Liver (tissue), 9 donors: ENCODE measurements around the gene MANSC1. TPM values are rescaled to one million over a fixed set of nuclear protein-coding genes. Genes with fewer than 3 reads are reported as not detected.

Source experiments
- DNase-seq: peaks from one replicate; pipeline ENCODE4 v3.0.0-alpha.2; 2017; ENCODE audit warnings: low spot score
- H3K27ac ChIP-seq, 2 donors: one replicate each; pipeline ENCODE4 v1.7.0; 2013; ENCODE audit warnings: inconsistent platforms in 2 of 2, low read length in 2 of 2, control low read depth in 1 of 2, low read depth in 1 of 2, mild to moderate bottlenecking in 1 of 2
- H3K27me3 ChIP-seq, 4 donors: one replicate each; pipeline versions ENCODE4 v1.6.1 to v1.7.0; 2013; ENCODE audit warnings: low read length in 3 of 4, inconsistent platforms in 1 of 4, mild to moderate bottlenecking in 1 of 4, moderate library complexity in 1 of 4; ENCODE audit not compliant: control insufficient read depth in 4 of 4, insufficient read depth in 4 of 4
- H3K36me3 ChIP-seq, 4 donors: one replicate each; pipeline versions ENCODE4 v1.6.1 to v1.7.0; 2013; ENCODE audit warnings: low read length in 3 of 4, mild to moderate bottlenecking in 3 of 4, low read depth in 1 of 4, moderate library complexity in 1 of 4; ENCODE audit not compliant: control insufficient read depth in 4 of 4, insufficient read depth in 3 of 4
- H3K4me1 ChIP-seq, 4 donors: one replicate each; pipeline versions ENCODE4 v1.6.1 to v1.7.0; 2013; ENCODE audit warnings: low read length in 3 of 4, mild to moderate bottlenecking in 3 of 4, moderate library complexity in 1 of 4; ENCODE audit not compliant: control insufficient read depth in 4 of 4, insufficient read depth in 4 of 4
- H3K4me3 ChIP-seq, 3 donors: one replicate each; pipeline versions ENCODE4 v1.6.1 to v1.7.0; 2013; ENCODE audit warnings: low read length in 3 of 3, control low read depth in 1 of 3, low read depth in 1 of 3, mild to moderate bottlenecking in 1 of 3
- H3K9ac ChIP-seq, 2 donors: one replicate each; pipeline ENCODE4 v1.7.0; 2013; ENCODE audit warnings: low read length in 2 of 2, mild to moderate bottlenecking in 2 of 2, moderate library complexity in 2 of 2, control low read depth in 1 of 2, low read depth in 1 of 2
- H3K9me3 ChIP-seq, 4 donors: one replicate each; pipeline versions ENCODE4 v1.6.1 to v1.7.0; 2013; ENCODE audit warnings: low read length in 3 of 4; ENCODE audit not compliant: control insufficient read depth in 4 of 4
- ATF3 ChIP-seq: IDR thresholded peaks from 2 replicates; pipeline ENCODE4 v1.6.1; 2016; ENCODE audit warnings: antibody characterized with exemption
- CTCF ChIP-seq: fragments of 150-350 bp; IDR thresholded peaks from 2 replicates; pipeline ENCODE4 v1.5.1; 2017; ENCODE audit warnings: improper control_type of control experiment, low read depth, low read length; ENCODE audit not compliant: missing input control
- EGR1 ChIP-seq, 2 donors: IDR thresholded peaks; 2 replicates each; pipeline ENCODE4 v1.6.1; 2016 to 2018; ENCODE audit warnings: antibody characterized with exemption in 2 of 2, low read depth in 2 of 2
- FOXA1 ChIP-seq: IDR thresholded peaks from 2 replicates; pipeline ENCODE4 v1.6.1; 2016; ENCODE audit warnings: antibody characterized with exemption
- FOXA2 ChIP-seq: IDR thresholded peaks from 2 replicates; pipeline ENCODE4 v1.6.1; 2016; ENCODE audit warnings: antibody characterized with exemption
- HNF4A ChIP-seq, 2 donors: conservative IDR thresholded peaks; 2 replicates each; pipeline ENCODE4 v1.6.1; 2016; ENCODE audit warnings: antibody characterized with exemption in 2 of 2, mild to moderate bottlenecking in 2 of 2
- JUND ChIP-seq, 2 donors: IDR thresholded peaks; 2 replicates each; pipeline ENCODE4 v1.6.1; 2016; ENCODE audit warnings: antibody characterized with exemption in 2 of 2
- MAX ChIP-seq: IDR thresholded peaks from 2 replicates; pipeline ENCODE4 v1.6.1; 2016; ENCODE audit warnings: antibody characterized with exemption
- NR2F2 ChIP-seq: IDR thresholded peaks from 2 replicates; pipeline ENCODE4 v1.6.1; 2016; ENCODE audit warnings: antibody characterized with exemption
- RAD21 ChIP-seq, 2 donors: IDR thresholded peaks; 2 replicates each; pipeline ENCODE4 v1.6.1; 2016; ENCODE audit warnings: antibody characterized with exemption in 2 of 2, mild to moderate bottlenecking in 2 of 2
- RXRA ChIP-seq, 2 donors: IDR thresholded peaks; 2 replicates each; pipeline ENCODE4 v1.6.1; 2017 to 2018; ENCODE audit warnings: antibody characterized with exemption in 2 of 2, mild to moderate bottlenecking in 1 of 2
- SP1 ChIP-seq: IDR thresholded peaks from 2 replicates; pipeline ENCODE4 v1.6.1; 2018; ENCODE audit warnings: antibody characterized with exemption, mild to moderate bottlenecking
- TAF1 ChIP-seq: conservative IDR thresholded peaks from 2 replicates; pipeline ENCODE4 v1.6.1; 2016; ENCODE audit warnings: antibody characterized with exemption, mild to moderate bottlenecking
- ZBTB33 ChIP-seq: IDR thresholded peaks from 2 replicates; pipeline ENCODE4 v1.6.1; 2016; ENCODE audit warnings: antibody characterized with exemption
- whole genome bisulfite sequencing: extraction: QIAGEN DNeasy Blood & Tissue Kit; methylation state at CpG from one replicate; pipeline ENCODE4 v1.1.7; 2013; 5-methylcytosine and 5-hydroxymethylcytosine counted together
- polyA plus RNA-seq, 2 donors: library from polyadenylated mRNA; stranded (reverse) in 1 of 2; unstranded in 1 of 2; fragments of 200-250 nt in 1 of 2; fragments of >200 nt in 1 of 2; fragmentation: Nextera tagmentation in 1 of 2; extraction: Ambion mirVana in 1 of 2; gene quantifications; one replicate each; pipeline versions ENCODE4 v1.2.1 to v1.2.3, GENCODE V29; 2013 to 2015
- total RNA-seq, 2 donors: library from RNA; depleted of rRNA; stranded (reverse); fragments of >200 nt; gene quantifications; one replicate each; pipeline ENCODE4 v1.2.3, GENCODE V29; 2014
- donor health status: healthy.
- donor health status: healthy.
- donor health status: healthy.
- donor health status: healthy.
- donor health status: healthy.

The MANSC1 gene
- total and polyA plus RNA-seq, 4 donors: 2.1 to 7.8 (median 4.7) TPM

- peak; percentile 22 for TF ChIP-seq ZBTB33
- TF ChIP-seq HNF4A (conservative IDR thresholded peaks at IDR 0.05): peak; percentile 40 to 61
- TF ChIP-seq SP1: peak; percentile 59
- peak; percentile 44 for TF ChIP-seq FOXA1
- TF ChIP-seq ATF3: no peak
- no peak for TF ChIP-seq CTCF
Observed at GRCh38 chr12:12398026-12398859, 48.2 kb upstream of the MANSC1 start (continued).

- H3K27ac ChIP-seq: peak overlapping the region in 1 of 2 donors; percentile 40
- no peak for DNase-seq
- no peak overlapping the region for H3K4me3 ChIP-seq
- no peak for TF ChIP-seq RXRA (IDR thresholded peaks at IDR 0.05)
- TF ChIP-seq SP1: no peak
- no peak for TF ChIP-seq NR2F2
- no peak for TF ChIP-seq HNF4A (conservative IDR thresholded peaks at IDR 0.05)
- no peak for TF ChIP-seq CTCF
- no peak for TF ChIP-seq ATF3
- no peaks in the 10 kb centered on the region for H3K36me3 ChIP-seq
- H3K9ac ChIP-seq: no peak overlapping the region
- H3K9me3 ChIP-seq: no peaks in the 10 kb centered on the region
- H3K4me1 ChIP-seq: peaks cover 5 to 21% (median 6%) of the 10 kb centered on the region in 4 donors
- 92% methylated on average over 5 of the region's 5 CpGs for whole genome bisulfite sequencing
- H3K27me3 ChIP-seq: no peaks in the 10 kb centered on the region
Observed at GRCh38 chr12:12397184-12397583, 47.1 kb upstream of the MANSC1 start.

- Histone ChIP-seq H3K27ac (peak overlapping the region in 1 of 2 donors; percentile 40), H3K9ac (no peak overlapping the region), H3K4me3 (no peak overlapping the region), H3K9me3 (no peaks in the 10 kb centered on the region), H3K4me1 (peaks cover 5 to 21% (median 6%) of the 10 kb centered on the region in 4 donors), H3K36me3 (no peaks in the 10 kb centered on the region), H3K27me3 (no peaks in the 10 kb centered on the region)
- no peak for DNase-seq
- WGBS: 97% methylated on average over 4 of the region's 4 CpGs
- TF ChIP-seq JUND (IDR thresholded peaks at IDR 0.05) (no peak), HNF4A (conservative IDR thresholded peaks at IDR 0.05) (no peak), NR2F2 (no peak), TAF1 (no peak), FOXA2 (no peak), RXRA (IDR thresholded peaks at IDR 0.05) (no peak), ATF3 (no peak), RAD21 (IDR thresholded peaks at IDR 0.05) (no peak), EGR1 (IDR thresholded peaks at IDR 0.05; ENCODE audit: low read depth in 2 of 2) (no peak), FOXA1 (no peak), MAX (no peak), SP1 (no peak), CTCF (no peak), ZBTB33 (no peak)
Observed at GRCh38 chr12:12396694-12397093, 46.7 kb upstream of the MANSC1 start.
